Gastrocnemius medialis (tissue), 4 donors: ENCODE results near the gene PML. TPM values are rescaled to one million over a fixed set of nuclear protein-coding genes. Genes with fewer than 3 reads are reported as not detected.

ENCODE experiments used
- ATAC-seq, 2 donors: fragments of 150-250 bp; one replicate each; pipeline ENCODE4 v1.9.1; 2016
- DNase-seq, 2 donors: peaks; one replicate each; pipeline ENCODE4 v3.0.0-alpha.2; 2019
- H3K27ac ChIP-seq, 4 donors: fragments of 200-600 bp; sonication (generic); 1 replicate in 1 of 4; 2 replicates in 3 of 4; pipeline ENCODE4 v1.5.1; 2016 to 2018; ENCODE audit warnings: mild to moderate bottlenecking in 2 of 4, moderate library complexity in 1 of 4
- H3K27me3 ChIP-seq, 3 donors: fragments of 200-600 bp; sonication (generic) in 2 of 3; 1 replicate in 1 of 3; 2 replicates in 2 of 3; pipeline versions ENCODE4 v1.5.1 to v1.6.0; 2016 to 2019; ENCODE audit warnings: mild to moderate bottlenecking in 1 of 3, moderate library complexity in 1 of 3
- H3K36me3 ChIP-seq, 2 donors: fragments of 200-600 bp; sonication (generic) in 1 of 2; one replicate each; pipeline ENCODE4 v1.5.1; 2017 to 2018
- H3K4me1 ChIP-seq, 2 donors: fragments of 200-600 bp; sonication (generic) in 1 of 2; one replicate each; pipeline ENCODE4 v1.5.1; 2016 to 2017; ENCODE audit warnings: mild to moderate bottlenecking in 2 of 2
- H3K4me3 ChIP-seq, 4 donors: fragments of 200-600 bp; sonication (generic) in 3 of 4; 1 replicate in 1 of 4; 2 replicates in 3 of 4; pipeline ENCODE4 v1.5.1; 2016 to 2019; ENCODE audit warnings: mild to moderate bottlenecking in 2 of 4
- H3K9me3 ChIP-seq, 3 donors: fragments of 200-600 bp; sonication (generic) in 2 of 3; 1 replicate in 1 of 3; 2 replicates in 2 of 3; pipeline ENCODE4 v1.5.1; 2016 to 2019
- POLR2A ChIP-seq, 2 donors: fragments of 450-650 bp; IDR thresholded peaks; one replicate each; pipeline ENCODE4 v1.6.1; 2017; ENCODE audit warnings: antibody characterized with exemption in 2 of 2, mild to moderate bottlenecking in 2 of 2, moderate library complexity in 2 of 2
- in situ Hi-C, 4 donors: fragments of 200-750 bp; cut with MboI; loops; one replicate each; pipeline versions ENCODE4 v1.15.0 to v1.8.0; 2017; ENCODE audit warnings: low sequenced_read_pairs in 4 of 4
- intact Hi-C: fragments of 100-400 bp; cut with DNase I; formaldehyde crosslinking; loops from one replicate; pipeline ENCODE4 v1.15.1; 2023; ENCODE audit warnings: low total_unique reads
- total RNA-seq, 4 donors: library from RNA; depleted of rRNA; stranded (reverse); fragments of >200 nt; gene quantifications; one replicate each; pipeline versions ENCODE4 v1.1.0 to v1.2.3, GENCODE V29; 2016
- TF ChIP-seq, protein P1 (sequence below), 5 experiments: fragments of 450-650 bp in 3 of 5; fragments of 200-600 bp in 2 of 5; sonication (generic) in 2 of 5; IDR thresholded peaks in 4 of 5; conservative IDR thresholded peaks in 1 of 5; 1 replicate in 4 of 5; 2 replicates in 1 of 5; pipeline ENCODE4 v1.5.1; 2016 to 2019; ENCODE audit warnings: antibody characterized with exemption in 5 of 5, mild to moderate bottlenecking in 3 of 5, moderate library complexity in 3 of 5

The PML gene
- total RNA-seq, 4 donors from 2014 or later: 17.3 to 42.1 (median 21.2) TPM

- Histone ChIP-seq H3K36me3 (no peaks in the 10 kb centered on the region), H3K27ac (no peak overlapping the region), H3K27me3 (peaks cover 0 to 5% (median 0%) of the 10 kb centered on the region in 3 donors), H3K4me3 (no peak overlapping the region), H3K9me3 (no peaks in the 10 kb centered on the region), H3K4me1 (no peaks in the 10 kb centered on the region)
- no peak for DNase-seq
- ATAC-seq: no peak
- in situ Hi-C loops (loop anchor here in 1 of 4 donors (25.0 kb wide), 1 partner anchor 350 kb away; no protein-coding TSS in a partner anchor), intact Hi-C loops (no loop called here)
- no peak for TF ChIP-seq POLR2A (IDR thresholded peaks at IDR 0.05)
- TF ChIP-seq, protein P1, sequence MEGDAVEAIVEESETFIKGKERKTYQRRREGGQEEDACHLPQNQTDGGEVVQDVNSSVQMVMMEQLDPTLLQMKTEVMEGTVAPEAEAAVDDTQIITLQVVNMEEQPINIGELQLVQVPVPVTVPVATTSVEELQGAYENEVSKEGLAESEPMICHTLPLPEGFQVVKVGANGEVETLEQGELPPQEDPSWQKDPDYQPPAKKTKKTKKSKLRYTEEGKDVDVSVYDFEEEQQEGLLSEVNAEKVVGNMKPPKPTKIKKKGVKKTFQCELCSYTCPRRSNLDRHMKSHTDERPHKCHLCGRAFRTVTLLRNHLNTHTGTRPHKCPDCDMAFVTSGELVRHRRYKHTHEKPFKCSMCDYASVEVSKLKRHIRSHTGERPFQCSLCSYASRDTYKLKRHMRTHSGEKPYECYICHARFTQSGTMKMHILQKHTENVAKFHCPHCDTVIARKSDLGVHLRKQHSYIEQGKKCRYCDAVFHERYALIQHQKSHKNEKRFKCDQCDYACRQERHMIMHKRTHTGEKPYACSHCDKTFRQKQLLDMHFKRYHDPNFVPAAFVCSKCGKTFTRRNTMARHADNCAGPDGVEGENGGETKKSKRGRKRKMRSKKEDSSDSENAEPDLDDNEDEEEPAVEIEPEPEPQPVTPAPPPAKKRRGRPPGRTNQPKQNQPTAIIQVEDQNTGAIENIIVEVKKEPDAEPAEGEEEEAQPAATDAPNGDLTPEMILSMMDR (IDR thresholded peaks at IDR 0.05 in 4 of 5, conservative IDR thresholded peaks at IDR 0.05 in 1 of 5): no peak
These were observed 32.1 kb upstream of the PML start for GRCh38 chr15:73962433-73962832.

DNA sequence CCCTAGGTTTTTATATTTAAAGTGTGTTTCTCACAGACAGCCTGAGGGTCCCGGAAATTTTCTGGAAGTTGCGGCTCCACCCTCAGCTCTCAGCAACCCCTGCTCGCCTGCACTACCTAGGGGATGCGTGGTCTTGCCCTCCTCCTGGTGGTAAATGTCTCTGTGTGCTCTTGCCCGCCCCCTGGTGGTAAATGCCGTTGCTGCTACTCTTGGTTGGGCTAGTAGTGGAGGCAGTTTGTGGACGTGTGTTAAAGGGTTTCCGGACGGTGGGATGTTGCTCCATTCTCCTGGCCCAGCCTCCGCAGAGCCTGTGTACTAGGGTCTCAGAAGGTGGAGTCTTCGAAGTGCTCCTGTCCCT is 29.8 kb upstream of the PML start:
- no peak overlapping the region for H3K4me3 ChIP-seq
- in situ Hi-C loops (loop anchor here in 1 of 4 donors (25.0 kb wide), 1 partner anchor 348 kb away; no protein-coding TSS in a partner anchor), intact Hi-C loops (loop anchor here (1.0 kb wide), 1 partner anchor 13 kb away; no protein-coding TSS in a partner anchor)
- ATAC-seq (peak; percentile 65 to 95), DNase-seq (peak; percentile 37 to 67)
- H3K27me3 ChIP-seq: peaks cover 0 to 5% (median 0%) of the 10 kb centered on the region in 3 donors
- no peaks in the 10 kb centered on the region for H3K36me3 ChIP-seq
- H3K27ac ChIP-seq: no peak overlapping the region
- H3K4me1 ChIP-seq: no peaks in the 10 kb centered on the region
- no peaks in the 10 kb centered on the region for H3K9me3 ChIP-seq
- TF ChIP-seq, protein P1 (IDR thresholded peaks at IDR 0.05 in 4 of 5, conservative IDR thresholded peaks at IDR 0.05 in 1 of 5): peak; percentile 75 to 95 (median 89)
- no peak for TF ChIP-seq POLR2A (IDR thresholded peaks at IDR 0.05)

GRCh38 chr15:73965094-73965757 is 29.3 kb upstream of the PML start:
- in situ Hi-C loops (loop anchor here in 1 of 4 donors (25.0 kb wide), 1 partner anchor 347 kb away; no protein-coding TSS in a partner anchor), intact Hi-C loops (no loop called here)
- Histone ChIP-seq H3K4me1 (no peaks in the 10 kb centered on the region), H3K36me3 (no peaks in the 10 kb centered on the region), H3K4me3 (no peak overlapping the region), H3K27ac (no peak overlapping the region), H3K9me3 (no peaks in the 10 kb centered on the region), H3K27me3 (peaks cover 0 to 5% (median 0%) of the 10 kb centered on the region in 3 donors)
- ATAC-seq (no peak), DNase-seq (no peak)
- TF ChIP-seq, protein P1 (IDR thresholded peaks at IDR 0.05 in 4 of 5, conservative IDR thresholded peaks at IDR 0.05 in 1 of 5): peak in 2 of 5 experiments; percentile 0 to 12
- TF ChIP-seq POLR2A (IDR thresholded peaks at IDR 0.05): no peak

GRCh38 chr15:73965758-73966113 is 28.8 kb upstream of the PML start:
- Histone ChIP-seq H3K4me1 (no peaks in the 10 kb centered on the region), H3K9me3 (no peaks in the 10 kb centered on the region), H3K27ac (no peak overlapping the region), H3K4me3 (no peak overlapping the region), H3K36me3 (no peaks in the 10 kb centered on the region), H3K27me3 (peaks cover 0 to 5% (median 0%) of the 10 kb centered on the region in 3 donors)
- ATAC-seq: no peak
- TF ChIP-seq, protein P1 (IDR thresholded peaks at IDR 0.05 in 4 of 5, conservative IDR thresholded peaks at IDR 0.05 in 1 of 5): no peak
- TF ChIP-seq POLR2A (IDR thresholded peaks at IDR 0.05): no peak
- intact Hi-C loops (no loop called here), in situ Hi-C loops (loop anchor here in 1 of 4 donors (25.0 kb wide), 1 partner anchor 347 kb away; no protein-coding TSS in a partner anchor)
- no peak for DNase-seq
